Thyroid gland (tissue), 4 donors: ENCODE results near the gene ZCCHC13. TPM values are rescaled to one million over a fixed set of nuclear protein-coding genes. Genes with fewer than 3 reads are reported as not detected.

Experiments used
- DNase-seq, 2 donors: peaks; one replicate each; pipeline ENCODE4 v3.0.0-alpha.2; 2019
- H3K27ac ChIP-seq, 3 donors: fragments of 200-600 bp; sonication (generic); 1 replicate in 2 of 3; 2 replicates in 1 of 3; pipeline ENCODE4 v1.5.1; 2016 to 2019; ENCODE audit warnings: mild to moderate bottlenecking in 1 of 3, moderate library complexity in 1 of 3
- H3K27me3 ChIP-seq: fragments of 200-600 bp; sonication (generic); one replicate; pipeline ENCODE4 v1.5.1; 2019
- H3K36me3 ChIP-seq, 2 donors: fragments of 200-600 bp; sonication (generic); one replicate each; pipeline ENCODE4 v1.5.1; 2016 to 2019
- H3K4me1 ChIP-seq, 2 donors: fragments of 200-600 bp; sonication (generic); one replicate each; pipeline ENCODE4 v1.5.1; 2017 to 2019
- H3K4me3 ChIP-seq, 3 donors: fragments of 200-600 bp; sonication (generic); replicated peaks in 1 of 3; 1 replicate in 2 of 3; 2 replicates in 1 of 3; pipeline ENCODE4 v1.5.1; 2016; ENCODE audit warnings: mild to moderate bottlenecking in 1 of 3
- H3K9me3 ChIP-seq: fragments of 200-600 bp; sonication (generic); one replicate; pipeline ENCODE4 v1.5.1; 2017
- CTCF ChIP-seq, 6 experiments: fragments of 200-600 bp in 3 of 6; fragments of 450-650 bp in 3 of 6; sonication (generic) in 3 of 6; IDR thresholded peaks; one replicate each; pipeline ENCODE4 v1.5.1; 2016 to 2019; ENCODE audit warnings: antibody characterized with exemption in 6 of 6, mild to moderate bottlenecking in 2 of 6, inconsistent platforms in 1 of 6, moderate library complexity in 1 of 6
- POLR2A ChIP-seq, 2 donors: fragments of 450-650 bp; IDR thresholded peaks; one replicate each; pipeline ENCODE4 v1.6.1; 2017; ENCODE audit warnings: antibody characterized with exemption in 2 of 2, mild to moderate bottlenecking in 2 of 2, moderate library complexity in 1 of 2
- WGBS, 2 donors: methylation state at CpG; one replicate each; pipeline ENCODE4 v1.1.5; 2017; 5-methylcytosine and 5-hydroxymethylcytosine counted together
- intact Hi-C: fragments of 100-400 bp; cut with DNase I; formaldehyde crosslinking; loops from one replicate; pipeline ENCODE4 v1.15.1; 2023
- total RNA-seq, 4 donors: library from RNA; depleted of rRNA; stranded (reverse); fragments of >200 nt; gene quantifications; one replicate each; pipeline ENCODE4 v1.2.3, GENCODE V29; 2016

The ZCCHC13 gene
- total RNA-seq, 4 donors from 2014 or later, result not detected

- H3K27ac ChIP-seq, result peak overlapping the region; percentile 81 to 90 (median 87)
- WGBS, 2 donors, result 0 to 1% methylated on average over 9 of the region's 9 CpGs
- no peaks in the 10 kb centered on the region for H3K9me3 ChIP-seq
- no peak for TF ChIP-seq POLR2A (IDR thresholded peaks at IDR 0.05)
- no peak for TF ChIP-seq CTCF (IDR thresholded peaks at IDR 0.05)
- DNase-seq, result no peak
- no peaks in the 10 kb centered on the region for H3K27me3 ChIP-seq
- no peaks in the 10 kb centered on the region for H3K4me1 ChIP-seq
- H3K36me3 ChIP-seq, result no peaks in the 10 kb centered on the region
- intact Hi-C loops, result no loop called here
- H3K4me3 ChIP-seq, result peak overlapping the region in 2 of 3 donors; percentile 38 to 76
Observed at GRCh38 chrX:74292808-74293123, 11.2 kb upstream of the ZCCHC13 start.

- WGBS, 2 donors, result 4 to 5% methylated on average over 8 to 16 of the region's 25 CpGs
- no peak for TF ChIP-seq CTCF (IDR thresholded peaks at IDR 0.05)
- peak in 1 of 2 donors; percentile 77 for TF ChIP-seq POLR2A (IDR thresholded peaks at IDR 0.05)
- no peaks in the 10 kb centered on the region for H3K36me3 ChIP-seq
- no peaks in the 10 kb centered on the region for H3K4me1 ChIP-seq
- peak overlapping the region in 2 of 3 donors; percentile 38 to 76 for H3K4me3 ChIP-seq
- peak; percentile 79 to 80 for DNase-seq
- no peaks in the 10 kb centered on the region for H3K27me3 ChIP-seq
- intact Hi-C loops, result no loop called here
- H3K27ac ChIP-seq, result peak overlapping the region; percentile 81 to 90 (median 87)
- no peaks in the 10 kb centered on the region for H3K9me3 ChIP-seq
Observed at GRCh38 chrX:74293343-74293946, 10.5 kb upstream of the ZCCHC13 start.

GRCh38 chrX:74295101-74295500, 8.9 kb upstream of the ZCCHC13 start:
- Histone ChIP-seq H3K36me3 (no peaks in the 10 kb centered on the region), H3K4me1 (no peaks in the 10 kb centered on the region), H3K27me3 (no peaks in the 10 kb centered on the region), H3K27ac (no peak overlapping the region), H3K4me3 (no peak overlapping the region), H3K9me3 (no peaks in the 10 kb centered on the region)
- intact Hi-C loops, result no loop called here
- 97 to 98% methylated on average over 3 of the region's 3 CpGs for WGBS, 2 donors
- TF ChIP-seq POLR2A (IDR thresholded peaks at IDR 0.05), result no peak
- TF ChIP-seq CTCF (IDR thresholded peaks at IDR 0.05), result no peak
- no peak for DNase-seq

GRCh38 chrX:74297766-74298165, 6.2 kb upstream of the ZCCHC13 start:
- Histone ChIP-seq H3K36me3 (no peaks in the 10 kb centered on the region), H3K4me1 (no peaks in the 10 kb centered on the region), H3K9me3 (no peaks in the 10 kb centered on the region), H3K27me3 (no peaks in the 10 kb centered on the region), H3K27ac (no peak overlapping the region), H3K4me3 (no peak overlapping the region)
- TF ChIP-seq CTCF (IDR thresholded peaks at IDR 0.05) (no peak), POLR2A (IDR thresholded peaks at IDR 0.05) (no peak)
- WGBS, 2 donors, result 94 to 95% methylated on average over 4 of the region's 4 CpGs
- no peak for DNase-seq
- intact Hi-C loops, result no loop called here

GRCh38 chrX:74300869-74301268, 3.1 kb upstream of the ZCCHC13 start:
- intact Hi-C loops, result no loop called here
- no peak overlapping the region for H3K4me3 ChIP-seq
- DNase-seq, result no peak

More at GRCh38 chrX:74300869-74301268, 3.1 kb upstream of the ZCCHC13 start:
- H3K27ac ChIP-seq, result no peak overlapping the region
- no peaks in the 10 kb centered on the region for H3K9me3 ChIP-seq
- no peak for TF ChIP-seq POLR2A (IDR thresholded peaks at IDR 0.05)
- TF ChIP-seq CTCF (IDR thresholded peaks at IDR 0.05), result no peak
- no peaks in the 10 kb centered on the region for H3K36me3 ChIP-seq
- H3K4me1 ChIP-seq, result no peaks in the 10 kb centered on the region
- WGBS, 2 donors, result 69 to 90% methylated on average over 4 of the region's 4 CpGs
- H3K27me3 ChIP-seq, result no peaks in the 10 kb centered on the region
